GM12891 (cell line): Measurements from ENCODE around the gene CHRND.

ENCODE experiments used
- POLR2A ChIP-seq: IDR thresholded peaks from 2 replicates; pipeline ENCODE4 v1.6.1; 2011; ENCODE audit warnings: low read depth, low read length, control low read depth
- POLR2AphosphoS5 ChIP-seq: IDR thresholded peaks from 2 replicates; pipeline ENCODE4 v1.6.1; 2011; ENCODE audit warnings: low read depth, low read length, control low read depth
- SPI1 ChIP-seq: IDR thresholded peaks from 2 replicates; pipeline ENCODE4 v1.6.1; 2011; ENCODE audit warnings: low read depth, low read length, control low read depth
- TAF1 ChIP-seq: IDR thresholded peaks from 2 replicates; pipeline ENCODE4 v1.6.1; 2011; ENCODE audit warnings: low read depth, low read length, control low read depth

DNA sequence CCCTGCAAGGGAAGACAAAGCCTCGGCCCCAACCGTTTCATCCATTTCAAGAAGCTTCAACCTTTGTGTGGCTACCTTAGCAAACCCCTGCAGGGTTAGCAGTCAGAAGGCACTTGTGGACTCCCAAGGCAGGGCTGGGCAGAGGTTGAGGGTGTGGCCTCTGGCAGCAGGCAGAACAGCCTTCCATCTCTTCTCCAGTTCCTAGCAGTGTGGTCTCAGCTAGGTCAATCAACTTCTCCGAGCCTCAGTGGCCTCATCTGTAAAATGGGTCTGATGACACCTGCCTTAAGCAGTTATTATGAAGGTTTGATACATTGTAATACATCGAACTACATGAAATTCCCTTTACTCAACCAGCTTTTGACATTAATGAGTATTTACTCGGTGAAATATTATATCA lies 12.6 kb upstream of the CHRND start:
- TF ChIP-seq POLR2A (no peak), TAF1 (no peak), POLR2AphosphoS5 (no peak), SPI1 (no peak)
